HepG2 (cell line): ENCODE results near the gene MRM3. TPM values are rescaled to one million over a fixed set of nuclear protein-coding genes. Genes with fewer than 3 reads are reported as not detected.

Experiments used
- ELF3 ChIP-seq: IDR thresholded peaks from 2 replicates; pipeline ENCODE4 v1.6.1; 2016; ENCODE audit warnings: missing genetic modification reagents, missing compliant biosample characterization
- FOXP4 ChIP-seq: sonication (generic); formaldehyde crosslinking; IDR thresholded peaks from 2 replicates; pipeline ENCODE4 v1.4.0; 2020; ENCODE audit warnings: missing genetic modification reagents
- GTF3A ChIP-seq: sonication (generic); formaldehyde crosslinking; conservative IDR thresholded peaks from 2 replicates; pipeline ENCODE4 v1.4.0; 2020; ENCODE audit warnings: mild to moderate bottlenecking, missing genetic modification reagents
- HNRNPUL1 ChIP-seq: fragments of 200-400 bp; formaldehyde crosslinking; IDR thresholded peaks from 2 replicates; pipeline ENCODE4 v1.6.1; 2017; ENCODE audit warnings: low read depth, mild to moderate bottlenecking, low read length, moderate library complexity
- HOXA3 ChIP-seq: sonication (generic); formaldehyde crosslinking; IDR thresholded peaks from 2 replicates; pipeline ENCODE4 v1.5.0; 2020; ENCODE audit warnings: missing genetic modification reagents
- MEIS1 ChIP-seq: sonication (generic); formaldehyde crosslinking; IDR thresholded peaks from 2 replicates; pipeline ENCODE4 v1.9.0; 2021; ENCODE audit warnings: mild to moderate bottlenecking, missing genetic modification reagents, moderate library complexity, borderline replicate concordance
- MTF2 ChIP-seq: sonication (generic); formaldehyde crosslinking; IDR thresholded peaks from 2 replicates; pipeline ENCODE4 v1.5.0; 2020; ENCODE audit warnings: missing genetic modification reagents, borderline replicate concordance
- MXI1 ChIP-seq: IDR thresholded peaks from 3 replicates; pipeline ENCODE4 v1.6.1; 2012; ENCODE audit warnings: low read depth, low read length, inconsistent platforms, borderline replicate concordance
- MYC ChIP-seq: sonication (generic); formaldehyde crosslinking; IDR thresholded peaks from 2 replicates; pipeline ENCODE4 v1.9.0; 2021; ENCODE audit warnings: missing genetic modification reagents, borderline replicate concordance
- NFE2L2 ChIP-seq: fragments of 150-350 bp; IDR thresholded peaks from 2 replicates; pipeline ENCODE4 v1.6.1; 2014; ENCODE audit warnings: low read length
- NFKB2 ChIP-seq: sonication (generic); formaldehyde crosslinking; IDR thresholded peaks from 2 replicates; pipeline ENCODE4 v1.4.0; 2020; ENCODE audit warnings: missing genetic modification reagents, borderline replicate concordance
- NPAS2 ChIP-seq: sonication (generic); formaldehyde crosslinking; IDR thresholded peaks from 2 replicates; pipeline ENCODE4 v1.8.0; 2022; ENCODE audit warnings: mild to moderate bottlenecking, missing genetic modification reagents, borderline replicate concordance
- PHF21A ChIP-seq: sonication (generic); formaldehyde crosslinking; IDR thresholded peaks from 2 replicates; pipeline ENCODE4 v1.5.0; 2020; ENCODE audit warnings: mild to moderate bottlenecking, missing genetic modification reagents
- RARG ChIP-seq: sonication (generic); formaldehyde crosslinking; IDR thresholded peaks from 2 replicates; pipeline ENCODE4 v1.4.0; 2020; ENCODE audit warnings: low read depth, mild to moderate bottlenecking, missing genetic modification reagents
- RFX3 ChIP-seq: IDR thresholded peaks from 2 replicates; pipeline ENCODE4 v1.6.1; 2016; ENCODE audit warnings: missing biosample characterization, missing genetic modification reagents
- SMYD3 ChIP-seq: sonication (generic); formaldehyde crosslinking; IDR thresholded peaks from 2 replicates; pipeline ENCODE4 v1.8.1; 2023; ENCODE audit warnings: mild to moderate bottlenecking, missing genetic modification reagents
- SOX6 ChIP-seq, 2 experiments: fragments of 450-650 bp in 1 of 2; sonication (generic) in 1 of 2; formaldehyde crosslinking in 1 of 2; IDR thresholded peaks; 2 replicates each; pipeline versions ENCODE4 v1.4.0 to v1.6.1; 2017 to 2020; ENCODE audit warnings: antibody characterized with exemption in 1 of 2, mild to moderate bottlenecking in 1 of 2, missing genetic modification reagents in 1 of 2
- STAG1 ChIP-seq: sonication (generic); formaldehyde crosslinking; IDR thresholded peaks from 2 replicates; pipeline ENCODE4 v1.4.0; 2020; ENCODE audit warnings: missing genetic modification reagents
- TEAD3 ChIP-seq: optimal IDR thresholded peaks from 2 replicates; pipeline ENCODE3; 2016; ENCODE audit warnings: borderline replicate concordance
- TOE1 ChIP-seq: sonication (generic); formaldehyde crosslinking; IDR thresholded peaks from 2 replicates; pipeline ENCODE4 v1.4.0; 2020; ENCODE audit warnings: mild to moderate bottlenecking, missing genetic modification reagents
- ZBTB20 ChIP-seq: sonication (generic); formaldehyde crosslinking; IDR thresholded peaks from 2 replicates; pipeline ENCODE4 v1.8.1; 2023; ENCODE audit warnings: missing genetic modification reagents, low read depth, mild to moderate bottlenecking, borderline replicate concordance
- ZC3H13 ChIP-seq: sonication (generic); formaldehyde crosslinking; IDR thresholded peaks from 2 replicates; pipeline ENCODE4 v1.8.1; 2023; ENCODE audit warnings: mild to moderate bottlenecking, missing genetic modification reagents, moderate library complexity
- ZNF124 ChIP-seq: sonication (generic); formaldehyde crosslinking; IDR thresholded peaks from 2 replicates; pipeline ENCODE4 v1.4.0; 2020; ENCODE audit warnings: missing genetic modification reagents
- ZNF180 ChIP-seq: sonication (generic); formaldehyde crosslinking; IDR thresholded peaks from 2 replicates; pipeline ENCODE4 v1.4.0; 2020; ENCODE audit warnings: low read depth, missing genetic modification reagents, borderline replicate concordance
- ZNF260 ChIP-seq: sonication (generic); formaldehyde crosslinking; IDR thresholded peaks from 2 replicates; pipeline ENCODE4 v1.4.0; 2020; ENCODE audit warnings: missing genetic modification reagents, low read depth, mild to moderate bottlenecking, borderline replicate concordance
- ZNF329 ChIP-seq: sonication (generic); formaldehyde crosslinking; IDR thresholded peaks from 2 replicates; pipeline ENCODE4 v1.9.0; 2021; ENCODE audit warnings: low read depth, mild to moderate bottlenecking, missing genetic modification reagents
- ZNF382 ChIP-seq: sonication (generic); formaldehyde crosslinking; IDR thresholded peaks from 2 replicates; pipeline ENCODE4 v1.5.0; 2020; ENCODE audit warnings: missing genetic modification reagents, mild to moderate bottlenecking, borderline replicate concordance
- ZNF543 ChIP-seq: sonication (generic); formaldehyde crosslinking; IDR thresholded peaks from 2 replicates; pipeline ENCODE4 v1.4.0; 2020; ENCODE audit warnings: mild to moderate bottlenecking, missing genetic modification reagents
- ZNF644 ChIP-seq: IDR thresholded peaks from 2 replicates; pipeline ENCODE4 v1.6.1; 2016; ENCODE audit warnings: low read depth
- ZNF672 ChIP-seq: sonication (generic); formaldehyde crosslinking; IDR thresholded peaks from 2 replicates; pipeline ENCODE4 v1.8.1; 2022; ENCODE audit warnings: missing genetic modification reagents
- ZNF678 ChIP-seq: sonication (generic); formaldehyde crosslinking; IDR thresholded peaks from 2 replicates; pipeline ENCODE4 v1.4.0; 2020; ENCODE audit warnings: mild to moderate bottlenecking, missing genetic modification reagents
- ZNF720 ChIP-seq: sonication (generic); formaldehyde crosslinking; IDR thresholded peaks from 2 replicates; pipeline ENCODE4 v1.4.0; 2020; ENCODE audit warnings: missing genetic modification reagents
- ZNF746 ChIP-seq: sonication (generic); formaldehyde crosslinking; IDR thresholded peaks from 2 replicates; pipeline ENCODE4 v1.8.0; 2022; ENCODE audit warnings: mild to moderate bottlenecking, missing genetic modification reagents
- polyA plus RNA-seq, 8 experiments: library from polyadenylated mRNA; depleted of rRNA in 3 of 8; stranded (reverse) in 7 of 8; unstranded in 1 of 8; fragments of >200 nt; fragmentation: Illumina TruSeq in 4 of 8; extraction: Trizol in 4 of 8; gene quantifications; 2 replicates each; pipeline versions ENCODE4 v1.2.1 to v1.2.3, GENCODE V29; 2011 to 2016; ENCODE audit warnings: low read depth in 4 of 8, missing spikeins in 1 of 8, mixed read lengths in 1 of 8; ENCODE audit not compliant: insufficient read depth in 1 of 8
- total RNA-seq, 5 experiments: library from RNA; depleted of rRNA; stranded (reverse); fragments of >200 nt; fragmentation: Illumina TruSeq; extraction: Trizol; gene quantifications; 2 replicates each; pipeline ENCODE4 v1.2.3, GENCODE V29; 2016; ENCODE audit warnings: low read depth in 1 of 5

MRM3 gene
- total and polyA plus RNA-seq, 2 of the 13 experiments (the other 11 are each of a cell fraction or from before 2014, with no cell fraction given): 12.3 to 25.5 TPM

DNA sequence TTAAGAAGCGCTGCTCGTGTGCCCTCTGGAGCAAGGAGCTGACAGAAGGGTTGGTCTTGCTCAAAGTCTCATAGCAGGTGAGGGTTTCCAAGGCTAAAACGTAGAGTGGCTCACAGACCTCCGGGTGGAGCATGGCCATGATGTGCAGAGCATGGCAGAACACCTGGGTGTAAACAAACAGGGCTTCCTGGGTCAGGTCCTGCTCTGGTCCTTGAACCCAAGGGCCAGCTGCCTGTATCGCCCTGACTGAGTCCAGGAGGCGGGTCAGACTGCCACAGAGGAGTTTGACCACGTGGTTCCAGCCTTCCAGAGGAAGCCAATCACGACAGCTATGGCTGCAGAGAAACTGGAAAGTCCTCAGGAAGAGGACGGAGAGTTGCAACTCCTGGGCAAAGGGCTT is 37.2 kb upstream of the MRM3 start (continued):
- TF ChIP-seq MEIS1 (CRISPR knock-in tag): no peak
- TF ChIP-seq TEAD3 (CRISPR knock-in tag): no peak
- TF ChIP-seq ZNF260 (CRISPR knock-in tag): no peak
- TF ChIP-seq ZNF720 (CRISPR knock-in tag): no peak
- TF ChIP-seq FOXP4 (CRISPR knock-in tag): peak; percentile 26; the same call in 1 of the 2 replicates
- no peak for TF ChIP-seq ZNF329 (CRISPR knock-in tag)
- TF ChIP-seq ZC3H13 (CRISPR knock-in tag): 0 out of 2 replicates have a peak, but pooled peaks have one; percentile 39
- no peak for TF ChIP-seq TOE1 (CRISPR knock-in tag)
- TF ChIP-seq NFKB2 (CRISPR knock-in tag): peak; percentile 62; the same call in 1 of the 2 replicates
- no peak for TF ChIP-seq SMYD3 (CRISPR knock-in tag)
- TF ChIP-seq GTF3A (CRISPR knock-in tag): no peak
- no peak for TF ChIP-seq RFX3 (CRISPR knock-in tag)
- TF ChIP-seq ZNF672: no peak
- no peak for TF ChIP-seq ZNF746
- TF ChIP-seq NFE2L2: no peak
- TF ChIP-seq NPAS2 (CRISPR knock-in tag): no peak
- no peak for TF ChIP-seq RARG (CRISPR knock-in tag)
- no peak for TF ChIP-seq ZNF180
- peak; percentile 42; the same call in 1 of the 3 replicates for TF ChIP-seq MXI1
- TF ChIP-seq ZNF644 (CRISPR knock-in tag): 0 out of 2 replicates have a peak, but pooled peaks have one; percentile 11
- no peak for TF ChIP-seq HNRNPUL1
- peak; percentile 59; the same call in 1 of the 2 replicates for TF ChIP-seq MYC (CRISPR knock-in tag)
- no peak for TF ChIP-seq ZBTB20 (CRISPR knock-in tag)
- no peak for TF ChIP-seq ZNF124 (CRISPR knock-in tag)
- 0 out of 2 replicates have a peak, but pooled peaks have one; percentile 18 for TF ChIP-seq PHF21A (CRISPR knock-in tag)
- peak; percentile 49; the same call in 1 of the 2 replicates for TF ChIP-seq HOXA3 (CRISPR knock-in tag)
- no peak for TF ChIP-seq STAG1 (CRISPR knock-in tag)
- TF ChIP-seq ZNF382 (CRISPR knock-in tag): no peak
- no peak for TF ChIP-seq ELF3 (CRISPR knock-in tag)
- TF ChIP-seq SOX6 (IDR thresholded peaks at IDR 0.05): no peak
- TF ChIP-seq SOX6 (CRISPR knock-in tag; IDR thresholded peaks at IDR 0.05): no peak
- TF ChIP-seq MTF2: no peak
- no peak for TF ChIP-seq ZNF678
- no peak for TF ChIP-seq ZNF543
